HPDE6-E6E7 (cell line): Measurements from ENCODE around the gene THBS2.
"Not testable (repeated sequence)": the region's sequence is repeated elsewhere in the genome, so short reads cannot be mapped to it uniquely, and the experiment has no call there.

Experiments used
- DNase-seq: peaks from one replicate; pipeline ENCODE4 v3.0.0; 2011; ENCODE audit warnings: missing footprints; ENCODE audit errors: extremely low spot score

The THBS2 gene

DNA sequence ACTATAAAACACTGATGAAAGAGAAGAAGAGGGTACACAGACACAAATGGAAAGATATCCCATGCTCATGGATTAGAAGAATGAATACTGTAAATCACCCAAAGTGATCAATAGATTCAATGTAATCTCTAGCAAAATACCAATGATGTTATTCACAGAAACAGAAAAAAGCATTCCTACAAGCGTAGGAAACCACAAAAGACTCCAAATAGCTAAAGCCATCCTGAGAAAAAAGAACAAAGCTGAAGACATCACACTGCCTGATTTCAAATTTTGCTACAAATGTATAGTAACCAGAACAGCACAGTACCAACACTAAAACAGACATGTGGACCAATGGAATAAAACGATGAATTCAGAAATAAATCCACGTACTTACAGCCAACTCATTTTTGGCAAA, 43.0 kb downstream of the THBS2 start:
- DNase-seq = no peak

DNA sequence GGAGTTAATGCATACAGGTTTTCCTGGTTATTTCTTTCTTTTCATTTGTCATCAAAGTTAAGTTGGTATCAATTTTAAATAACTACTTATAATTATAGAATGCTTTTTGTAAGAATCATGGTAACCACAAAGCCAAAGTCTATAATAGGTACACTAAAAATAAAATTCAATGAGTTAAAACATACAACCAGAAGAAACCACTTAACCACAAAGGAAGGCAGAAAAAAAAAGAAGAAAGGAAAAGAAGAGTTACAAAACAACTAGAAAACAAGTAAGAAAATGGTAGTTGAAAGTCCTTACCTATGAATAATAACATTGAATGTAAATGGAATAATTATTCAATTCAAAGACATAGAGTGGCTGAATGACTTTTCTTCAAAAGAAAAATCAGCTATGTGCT, 45.6 kb downstream of the THBS2 start:
- DNase-seq = no peak

DNA sequence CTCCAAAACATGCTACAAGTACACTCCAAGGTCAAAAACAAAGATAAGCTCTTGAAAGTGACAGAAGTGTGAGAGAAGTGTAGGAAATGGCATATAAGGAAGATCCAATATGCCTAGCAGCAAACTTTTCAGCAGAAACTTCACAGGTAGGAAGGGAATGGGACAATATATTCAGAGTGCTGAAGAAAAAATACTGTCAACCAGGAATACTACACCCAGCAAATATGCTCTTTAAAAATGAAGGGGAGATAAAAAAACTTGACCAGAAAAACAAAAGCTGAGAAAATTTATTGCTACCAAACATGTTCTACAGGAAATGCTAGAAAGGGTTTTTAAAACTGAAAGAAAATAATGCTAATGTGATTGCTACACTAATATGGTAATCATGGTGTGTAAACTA, 46.2 kb downstream of the THBS2 start:
- no peak for DNase-seq

DNA sequence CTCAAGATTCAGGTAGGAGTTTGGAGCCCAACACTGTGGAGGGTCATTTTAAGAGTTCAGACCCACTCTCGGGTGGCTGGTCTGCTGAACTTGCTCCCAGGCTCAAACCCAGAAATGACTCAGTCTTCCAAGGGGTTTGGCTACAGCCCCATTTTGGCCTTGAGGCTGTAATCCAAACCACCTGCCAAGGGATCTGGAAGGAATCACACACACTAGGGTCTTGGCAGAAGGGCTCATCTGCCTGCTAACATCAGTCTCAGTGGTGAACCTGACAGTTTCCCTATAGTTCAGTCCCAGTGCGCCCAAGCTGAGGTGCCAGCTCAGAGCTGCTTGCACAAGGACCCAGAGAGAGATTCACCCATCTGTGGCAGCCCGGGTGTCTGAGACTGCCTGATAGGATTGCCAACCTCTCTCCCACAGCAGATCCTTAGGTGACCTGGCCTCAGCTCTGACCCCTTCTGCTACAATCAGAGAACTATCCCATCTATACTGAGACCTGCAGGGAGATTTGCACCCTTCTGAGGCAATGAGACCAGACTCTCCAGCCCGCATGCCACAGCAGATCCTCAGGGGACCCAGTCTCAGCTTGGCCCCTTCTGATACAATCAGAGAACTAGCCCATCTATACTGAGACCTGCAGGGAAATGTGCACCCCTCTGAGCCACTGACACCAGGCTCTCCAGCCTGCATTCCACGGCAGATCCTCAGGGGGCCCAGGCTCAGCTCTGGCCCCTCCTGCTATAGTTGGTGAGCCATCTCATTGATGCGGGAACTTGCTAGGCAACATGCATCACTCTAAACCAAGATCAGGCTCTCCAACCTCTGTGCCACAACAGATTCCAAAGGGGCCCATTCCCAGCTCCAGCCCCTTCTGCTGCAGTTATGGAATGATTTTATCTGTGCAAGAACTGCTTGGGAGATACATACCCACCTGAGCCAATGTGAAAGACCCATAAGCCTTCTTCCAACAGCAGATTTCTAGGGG, 48.2 kb downstream of the THBS2 start:
- DNase-seq = no peak

DNA sequence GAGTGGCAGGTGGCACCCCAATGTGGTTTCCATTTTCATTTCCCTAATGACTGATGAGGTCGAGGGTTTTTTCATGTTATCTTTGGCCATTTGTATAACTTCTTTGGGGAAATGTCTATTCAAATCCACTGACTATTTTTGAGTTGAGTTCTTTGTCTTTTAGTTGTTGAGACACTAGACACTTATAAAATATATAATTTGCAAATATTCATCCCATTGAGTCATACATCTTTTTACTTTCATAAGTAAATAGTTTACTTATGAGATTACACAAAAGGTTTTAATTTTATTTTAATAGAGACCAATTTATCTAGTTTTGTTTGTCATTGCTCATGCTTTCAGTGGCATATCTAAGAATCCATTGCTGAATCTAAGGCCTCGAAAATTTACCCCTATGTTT, 49.5 kb downstream of the THBS2 start:
- no peak for DNase-seq

DNA sequence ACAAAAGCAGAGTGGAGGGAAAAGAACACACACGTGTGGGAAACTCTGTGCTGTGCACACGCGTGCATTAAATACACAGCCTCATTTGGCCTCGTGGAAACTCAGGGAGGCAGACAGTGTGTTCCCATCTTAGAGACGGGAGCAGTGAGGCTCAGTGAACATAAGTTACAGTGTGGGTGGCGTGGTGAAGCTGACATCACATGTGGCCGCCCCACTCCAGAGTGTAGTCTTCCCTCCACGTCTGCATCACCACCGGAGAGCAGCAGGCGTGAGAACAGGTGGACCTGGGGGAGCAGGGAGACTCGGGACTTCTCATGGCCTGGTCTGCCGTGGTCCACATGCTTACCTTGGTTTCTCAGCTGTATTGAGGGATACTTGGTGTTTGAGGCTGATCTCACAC, 51.7 kb downstream of the THBS2 start:
- DNase-seq = no peak

DNA sequence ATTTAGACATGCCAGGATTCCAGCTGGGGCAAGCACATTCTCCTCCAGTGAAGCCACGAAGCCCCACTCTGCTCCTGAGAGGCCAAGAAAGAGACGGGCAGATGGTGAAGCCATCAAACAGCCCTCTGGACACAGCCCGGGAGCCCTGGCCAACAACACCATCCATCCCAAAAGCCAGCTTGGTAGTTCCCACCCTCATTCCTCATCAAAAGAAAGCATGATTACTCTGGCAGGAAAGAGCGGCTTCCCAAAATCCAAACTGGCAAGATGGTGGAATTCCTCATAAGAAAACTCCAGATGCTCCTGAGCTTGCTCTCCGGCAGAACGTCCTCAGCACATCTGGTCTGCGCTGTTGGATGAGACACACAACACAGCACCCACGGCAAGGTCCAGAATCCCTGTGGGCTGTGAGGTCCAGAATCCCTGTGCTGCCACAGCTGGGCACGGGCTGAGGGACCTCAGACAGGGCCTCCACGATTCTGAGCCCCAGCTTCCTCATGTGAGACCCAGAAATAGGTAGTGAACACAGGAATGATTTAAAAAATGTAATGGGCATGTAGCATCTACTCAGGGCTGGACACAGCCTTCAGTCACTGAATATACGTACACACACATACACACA, 52.6 kb downstream of the THBS2 start:
- no peak for DNase-seq

DNA sequence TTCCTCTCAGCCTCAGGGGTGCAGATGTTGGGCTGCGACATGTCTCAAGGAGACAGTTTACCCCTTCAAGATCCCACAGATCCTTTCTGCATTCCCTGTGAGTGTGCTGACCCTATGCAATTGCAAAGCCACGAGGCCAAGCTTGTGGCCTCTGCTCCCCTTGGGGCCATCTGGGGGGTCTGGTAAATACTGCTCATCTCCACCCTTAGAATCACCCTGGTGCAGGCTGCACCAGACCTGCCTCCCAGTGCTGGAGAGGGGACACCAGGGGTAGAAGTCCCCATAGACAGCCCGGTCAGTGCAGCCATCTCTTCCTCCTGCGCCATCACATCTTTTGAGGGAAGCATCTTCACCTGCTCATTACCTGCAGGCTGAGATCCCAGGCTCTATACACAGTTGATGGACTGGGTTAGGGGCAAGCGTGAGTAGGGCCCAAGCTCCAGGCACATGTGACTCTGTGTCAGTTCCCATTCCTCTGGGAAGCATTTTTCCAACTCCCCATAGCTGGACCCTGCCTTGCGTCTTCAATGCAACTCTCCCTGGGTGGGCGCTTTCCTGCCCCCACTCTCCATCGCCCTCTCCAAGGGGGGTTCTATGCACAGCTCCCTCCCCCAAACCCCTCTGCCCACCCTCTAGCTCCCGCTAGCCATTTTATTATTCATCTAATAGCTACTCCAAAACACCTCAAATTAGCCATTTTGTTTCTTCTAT, 53.9 kb downstream of the THBS2 start:
- DNase-seq = no peak

DNA sequence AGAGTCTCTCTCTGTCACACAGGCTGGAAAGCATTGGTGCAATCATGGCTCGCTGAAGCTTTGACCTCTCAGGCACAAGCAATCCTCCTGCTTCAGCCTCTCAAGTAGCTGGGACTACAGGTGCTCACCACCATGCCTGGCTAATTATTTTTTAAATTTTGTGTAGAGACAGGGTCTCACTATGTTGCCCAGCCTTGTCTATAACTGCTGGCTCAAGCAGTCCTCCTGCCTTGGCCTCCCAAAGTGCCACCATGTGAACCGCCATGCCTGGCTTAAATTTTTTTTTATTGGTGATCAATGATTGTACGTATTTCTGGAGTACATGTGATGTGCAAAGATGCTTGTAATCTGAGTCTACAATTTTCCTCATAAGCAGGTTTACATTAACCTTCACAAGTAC, 54.8 kb downstream of the THBS2 start:
- DNase-seq = no peak

DNA sequence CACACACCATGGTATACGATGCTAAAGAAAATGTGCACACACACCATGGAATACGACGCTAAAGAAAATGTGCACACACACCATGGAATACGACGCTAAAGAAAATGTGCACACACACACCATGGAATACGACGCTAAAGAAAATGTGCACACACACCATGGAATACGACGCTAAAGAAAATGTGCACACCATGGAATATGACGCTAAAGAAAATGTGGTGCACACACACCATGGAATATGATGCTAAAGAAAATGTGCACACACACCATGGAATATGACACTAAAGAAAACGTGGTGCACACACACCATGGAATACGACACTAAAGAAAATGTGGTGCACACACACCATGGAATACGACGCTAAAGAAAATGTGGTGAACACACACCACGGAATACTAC, 55.7 kb downstream of the THBS2 start:
- DNase-seq = not testable (repeated sequence)

DNA sequence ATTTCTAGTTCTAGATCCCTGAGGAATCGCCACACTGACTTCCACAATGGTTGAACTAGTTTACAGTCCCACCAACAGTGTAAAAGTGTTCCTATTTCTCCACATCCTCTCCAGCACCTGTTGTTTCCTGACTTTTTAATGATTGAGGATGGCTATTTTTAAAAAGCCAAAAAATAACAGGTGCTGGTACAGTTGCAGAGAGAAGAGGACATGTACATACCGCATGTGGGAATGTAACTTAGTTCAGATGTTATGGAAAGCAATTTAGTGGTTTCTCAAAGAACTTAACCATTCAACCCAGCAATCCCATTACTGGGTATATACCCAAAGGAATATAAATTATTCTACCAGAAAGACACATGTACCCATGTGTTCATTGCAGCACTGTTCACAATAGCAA, 57.4 kb downstream of the THBS2 start:
- DNase-seq = not testable (repeated sequence)

DNA sequence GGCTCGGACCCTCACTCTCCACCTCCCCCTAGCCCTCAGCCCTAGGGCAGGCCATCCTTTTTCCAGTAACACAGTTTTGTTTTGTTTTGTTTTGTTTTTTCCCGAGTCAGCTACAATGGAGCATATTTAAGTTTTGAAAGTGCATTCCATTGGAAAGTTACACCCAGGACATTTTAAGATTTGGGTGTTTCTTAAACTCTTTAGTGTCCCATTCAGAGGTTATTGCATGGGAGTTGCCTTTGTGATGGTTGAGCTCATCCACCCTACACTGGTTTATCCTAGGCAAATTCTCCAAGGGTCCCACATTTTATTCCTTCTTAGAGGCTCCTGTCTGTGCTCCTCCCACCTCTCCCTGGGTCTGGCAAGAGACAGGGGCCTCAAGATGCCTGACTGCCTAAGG, 58.9 kb downstream of the THBS2 start:
- no peak for DNase-seq

DNA sequence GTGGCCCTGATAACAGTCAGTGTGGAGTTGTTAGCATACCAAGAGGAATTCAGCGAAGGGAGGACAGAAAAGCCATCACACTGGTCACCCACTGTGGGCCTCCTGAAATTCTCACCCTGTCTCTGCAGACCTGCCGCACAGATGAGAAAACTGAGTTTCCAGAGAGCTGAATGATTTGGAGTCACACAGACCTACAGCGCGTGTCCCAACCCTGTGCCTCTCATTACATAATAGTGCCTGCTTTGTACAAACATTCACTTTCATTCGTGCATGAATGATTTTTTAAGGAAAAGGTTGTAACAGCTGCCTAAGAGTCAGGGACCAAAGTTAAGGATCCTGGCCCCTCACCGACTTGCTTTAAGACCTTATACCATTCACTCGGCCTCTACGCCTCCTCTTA, 62.7 kb downstream of the THBS2 start:
- DNase-seq = no peak

DNA sequence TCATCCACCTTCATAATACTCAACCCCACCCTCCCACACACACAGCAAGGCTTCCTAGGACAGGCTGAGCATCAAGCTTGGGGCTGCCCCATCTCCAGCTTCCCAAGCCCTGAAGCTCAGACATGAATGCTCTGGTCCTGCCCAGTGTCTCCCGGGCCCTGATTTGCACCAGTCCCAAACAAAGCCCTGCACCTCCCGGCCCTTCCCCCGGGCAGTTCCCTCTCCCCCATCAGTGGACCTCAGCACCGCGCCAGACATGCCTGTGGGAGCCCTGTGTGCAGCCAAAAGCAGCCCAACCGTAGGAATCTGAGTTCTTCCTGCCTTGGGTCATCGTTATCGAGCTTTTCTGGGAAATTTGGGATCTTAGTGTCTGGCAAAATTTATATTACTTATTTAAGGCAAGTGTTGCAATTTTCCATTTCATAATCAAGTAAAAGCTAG, 63.5 kb downstream of the THBS2 start:
- no peak for DNase-seq

DNA sequence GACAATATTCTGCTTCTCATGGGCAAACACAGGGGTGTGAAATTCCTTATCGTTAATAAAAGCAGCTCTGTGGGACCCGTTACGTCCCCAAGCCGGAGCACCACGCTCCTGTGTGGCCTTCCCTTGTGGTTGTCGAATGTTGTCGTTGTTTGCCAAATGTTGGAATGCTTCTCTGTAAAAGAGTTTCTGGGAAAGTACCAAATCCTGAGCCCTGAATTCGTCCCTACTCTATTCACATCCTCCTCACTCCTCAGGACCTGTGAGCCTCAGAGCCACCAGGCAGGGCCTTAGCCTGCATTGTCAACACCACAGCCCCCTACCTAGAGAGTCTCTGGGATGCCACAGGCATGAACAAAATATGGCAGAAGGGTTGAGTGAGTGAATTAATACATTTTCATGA, 64.0 kb downstream of the THBS2 start:
- DNase-seq = no peak

DNA sequence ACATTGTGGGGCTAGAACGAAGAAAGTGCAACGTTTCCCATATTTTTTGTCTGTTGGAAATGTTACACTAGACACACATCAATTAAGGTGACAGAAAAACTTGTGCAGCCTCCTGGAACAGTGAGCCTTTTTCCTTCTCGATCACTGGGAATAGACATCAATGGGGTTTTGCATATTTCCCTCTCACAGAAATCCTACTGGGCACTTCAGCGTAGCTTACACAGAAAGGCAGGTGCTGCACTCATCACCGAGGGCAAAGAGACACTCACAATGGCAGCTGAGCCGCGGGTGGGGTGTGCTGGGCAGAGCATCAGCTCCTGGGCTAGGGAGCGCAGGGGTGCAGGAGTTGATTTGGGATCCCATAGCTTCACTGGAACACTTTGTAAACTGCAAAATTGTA, 64.5 kb downstream of the THBS2 start:
- no peak for DNase-seq

DNA sequence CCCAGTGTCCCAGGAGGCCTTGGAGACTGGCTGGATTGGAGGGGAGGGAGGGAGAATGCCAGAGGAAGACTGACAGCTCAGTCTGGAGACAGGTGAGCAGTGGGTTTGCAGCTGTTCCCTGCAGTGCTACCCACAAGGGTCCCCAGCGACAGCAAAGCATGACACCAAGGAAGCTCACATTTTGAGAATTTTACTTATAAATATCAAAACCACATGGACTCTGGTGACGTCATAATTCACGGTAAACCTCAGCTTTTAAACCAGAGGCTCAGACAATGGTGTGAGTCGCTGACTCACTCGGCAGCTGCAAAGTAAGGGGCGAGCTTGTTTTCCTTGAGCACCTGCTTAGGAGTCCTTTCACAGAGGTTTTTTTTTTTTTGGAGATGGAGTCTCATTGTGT, 65.2 kb downstream of the THBS2 start:
- no peak for DNase-seq

DNA sequence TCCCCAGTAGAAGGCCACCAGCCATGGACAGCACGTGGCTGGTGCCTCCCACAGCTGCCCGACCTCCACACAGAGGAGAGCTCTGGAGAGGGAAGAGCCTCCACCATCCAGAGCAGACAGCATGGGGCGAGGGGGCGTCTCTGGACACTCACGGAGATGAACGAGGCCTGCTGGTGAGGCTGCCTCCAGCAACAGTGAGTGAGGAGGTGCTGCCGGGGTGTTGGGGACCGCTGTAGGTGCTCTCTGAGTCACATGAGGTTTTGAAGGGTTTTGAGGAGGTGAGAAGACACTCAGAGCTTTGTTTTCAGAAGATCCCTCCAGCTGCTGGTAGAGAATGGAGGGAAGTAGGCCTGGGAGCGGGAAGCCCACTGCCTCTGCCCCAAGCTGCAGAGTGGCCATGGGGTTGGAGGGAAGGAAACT, 65.6 kb downstream of the THBS2 start:
- no peak for DNase-seq

DNA sequence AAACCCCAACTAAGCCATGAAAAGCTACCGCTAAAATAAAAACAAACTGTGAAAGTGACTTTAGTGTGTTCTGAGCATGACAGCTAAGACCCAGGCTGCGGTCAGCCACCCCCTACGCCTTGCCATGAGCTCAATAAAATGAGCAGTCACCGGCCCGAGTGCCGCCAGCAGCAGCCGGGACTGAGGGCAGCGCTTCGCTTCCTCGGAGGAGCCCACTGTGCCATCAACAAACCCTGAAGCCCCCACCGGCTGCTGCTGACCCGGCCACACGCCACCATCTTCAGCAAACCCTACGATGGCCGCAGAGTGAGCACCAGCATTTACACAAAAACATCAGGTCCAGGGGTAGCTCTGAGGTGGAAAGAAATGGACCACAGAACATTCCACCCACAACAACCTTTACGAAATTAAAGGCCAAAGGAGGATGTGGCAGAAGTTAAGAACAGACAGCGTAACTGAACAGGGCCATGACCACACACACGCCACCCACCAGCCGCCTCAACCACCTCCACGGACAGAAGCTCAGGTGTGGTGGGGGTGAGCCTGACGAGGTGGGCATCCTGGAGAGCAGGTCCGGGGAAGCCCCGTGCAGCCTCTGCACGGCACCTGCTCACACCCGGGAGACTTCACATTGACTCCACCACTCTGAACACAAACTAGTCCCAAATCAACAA, 67.0 kb downstream of the THBS2 start:
- DNase-seq = no peak

DNA sequence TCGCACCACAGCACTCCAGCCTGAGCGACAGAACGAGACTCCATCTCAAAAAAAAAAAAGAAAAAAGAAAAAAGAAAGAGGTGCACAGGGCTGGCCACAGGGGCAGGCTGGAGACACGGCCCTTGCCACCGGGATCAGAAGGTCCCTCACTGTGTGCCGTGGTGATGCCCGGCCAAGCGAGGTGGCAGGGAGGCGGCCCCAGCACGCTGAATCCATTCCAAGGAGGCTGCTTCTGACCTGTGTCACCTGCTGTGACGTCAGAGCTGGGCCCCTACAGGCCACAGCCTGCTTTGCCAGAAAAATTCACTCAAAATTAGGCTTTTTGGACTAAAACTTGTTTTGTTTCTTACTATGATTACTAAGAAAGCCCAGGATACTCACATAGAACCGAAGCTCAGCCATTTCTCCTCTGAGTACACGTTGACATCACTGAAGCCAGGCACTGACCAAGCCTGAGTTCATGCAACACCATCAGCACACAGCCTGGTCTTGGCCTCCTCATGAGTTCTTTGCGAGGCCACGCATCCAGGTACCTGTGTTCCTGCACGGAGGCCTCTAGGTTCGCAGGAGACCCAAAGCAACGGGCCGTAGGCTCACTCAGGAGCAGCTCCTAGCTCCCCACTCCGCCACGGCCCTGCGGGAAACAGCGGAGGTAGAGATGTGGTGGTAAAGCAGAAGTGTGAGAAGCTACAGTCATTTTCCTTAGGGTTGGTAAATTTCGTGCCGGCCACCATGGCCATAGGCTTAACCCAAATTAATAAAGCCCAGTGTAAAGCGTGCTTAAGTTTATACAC, 67.8 kb downstream of the THBS2 start:
- DNase-seq = no peak

DNA sequence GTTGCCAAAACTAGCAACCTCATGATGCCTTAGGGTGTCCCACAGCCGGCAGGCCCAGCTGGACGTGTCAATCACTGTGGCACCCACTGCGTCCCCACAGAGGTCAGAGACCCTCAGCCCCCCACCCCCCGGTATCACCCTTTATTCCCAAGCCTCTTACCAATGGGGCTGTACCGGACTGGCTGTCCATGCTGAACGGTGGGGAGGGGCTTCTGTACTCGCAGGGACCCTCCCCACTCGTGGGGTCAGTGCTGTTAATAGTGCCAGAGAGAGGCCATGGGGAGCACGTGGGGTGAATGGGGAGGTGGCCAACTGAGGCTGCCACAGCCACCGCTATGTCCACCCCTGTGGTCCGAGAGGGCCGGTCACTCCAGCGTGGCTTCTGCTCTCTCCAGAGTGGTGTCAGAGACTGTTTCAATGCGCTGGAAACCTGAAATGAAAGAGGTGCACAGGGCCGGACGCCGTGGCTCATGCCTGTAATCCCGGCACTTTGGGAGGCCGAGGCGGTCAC, 68.6 kb downstream of the THBS2 start:
- DNase-seq = no peak
